OCI-LY3 (cell line): ENCODE measurements around the gene ID3.
A peak's percentile ranks its signal among the peaks of the same experiment; 100 is the strongest.

Experiments used
- H2AFZ ChIP-seq: fragments of 200-600, 300-600 bp; shearing (Covaris generic); 2 replicates; pipeline ENCODE4 v1.6.0; 2014; ENCODE audit warnings: antibody characterized with exemption, low read depth, low read length
- H3K27ac ChIP-seq: fragments of 200-600, 300-600 bp; sonication (generic); 2 replicates; pipeline ENCODE4 v1.5.1; 2014; ENCODE audit warnings: mild to moderate bottlenecking, low read length, moderate library complexity, mixed read lengths
- H3K27me3 ChIP-seq: fragments of 200-600, 300-600 bp; sonication (generic); 2 replicates; pipeline ENCODE4 v1.6.1; 2014; ENCODE audit warnings: low read depth, low read length, mixed read lengths
- H3K36me3 ChIP-seq: fragments of 200-600, 300-600 bp; sonication (generic); replicated peaks from 2 replicates; pipeline ENCODE3; 2014; ENCODE audit warnings: low read depth, low read length, mixed read lengths
- H3K4me1 ChIP-seq: fragments of 300-600, 200-600 bp; sonication (generic); 2 replicates; pipeline ENCODE4 v1.6.1; 2014; ENCODE audit warnings: low read length, mixed read lengths
- H3K4me2 ChIP-seq: fragments of 200-600, 300-600 bp; sonication (generic); 2 replicates; pipeline ENCODE4 v1.6.1; 2014; ENCODE audit warnings: low read length, mixed read lengths
- H3K4me3 ChIP-seq: fragments of 300-600, 200-600 bp; sonication (generic); 2 replicates; pipeline ENCODE4 v1.5.1; 2014; ENCODE audit warnings: antibody characterized with exemption, mild to moderate bottlenecking, low read length, moderate library complexity
- H3K79me2 ChIP-seq: fragments of 300-600, 200-600 bp; shearing (Covaris generic); 2 replicates; pipeline ENCODE4 v1.6.1; 2014; ENCODE audit warnings: mild to moderate bottlenecking, low read length, mixed read lengths
- H3K9ac ChIP-seq: fragments of 300-600, 200-600 bp; shearing (Covaris generic); 2 replicates; pipeline ENCODE4 v1.6.0; 2014; ENCODE audit warnings: mild to moderate bottlenecking, low read length, moderate library complexity
- H3K9me3 ChIP-seq: fragments of 200-600, 300-600 bp; shearing (Covaris generic); 2 replicates; pipeline ENCODE4 v1.6.1; 2014; ENCODE audit warnings: low read length, mixed read lengths; ENCODE audit not compliant: insufficient read depth
- H4K20me1 ChIP-seq: fragments of 200-600, 300-600 bp; sonication (generic); 2 replicates; pipeline ENCODE4 v1.6.1; 2016; ENCODE audit warnings: low read length, mixed read lengths; ENCODE audit not compliant: insufficient read depth
- CTCF ChIP-seq: fragments of 200-600, 300-600 bp; sonication (generic); IDR thresholded peaks from 2 replicates; pipeline ENCODE4 v1.5.1; 2014; ENCODE audit warnings: antibody characterized with exemption, low read length, low read depth
- EZH2phosphoT487 ChIP-seq: fragments of 200-600 bp; shearing (Covaris generic); IDR thresholded peaks from 2 replicates; pipeline ENCODE4 v1.6.1; 2018; ENCODE audit warnings: antibody characterized with exemption, mixed run types, low read depth

The ID3 gene

GRCh38 chr1:23529146-23530086, 29.9 kb downstream of the ID3 start:
- Histone ChIP-seq H2AFZ (no peak overlapping the region), H4K20me1 (peaks cover 18% of the 10 kb centered on the region), H3K79me2 (peaks cover 29% of the 10 kb centered on the region), H3K9ac (peak overlapping the region; percentile 95), H3K4me1 (peaks cover 78% of the 10 kb centered on the region), H3K4me3 (peak overlapping the region; percentile 91), H3K27me3 (no peaks in the 10 kb centered on the region), H3K9me3 (no peaks in the 10 kb centered on the region), H3K27ac (no peak overlapping the region), H3K4me2 (peak overlapping the region; percentile 96), H3K36me3 (no peaks in the 10 kb centered on the region)
- TF ChIP-seq EZH2phosphoT487 (no peak), CTCF (no peak)

GRCh38 chr1:23528250-23528978, 30.9 kb downstream of the ID3 start:
- Histone ChIP-seq H3K9me3 (no peaks in the 10 kb centered on the region), H3K27me3 (no peaks in the 10 kb centered on the region), H4K20me1 (peaks cover 18% of the 10 kb centered on the region), H3K9ac (no peak overlapping the region), H3K36me3 (no peaks in the 10 kb centered on the region), H3K27ac (peak overlapping the region; percentile 50), H3K79me2 (peaks cover 29% of the 10 kb centered on the region), H3K4me1 (peaks cover 72% of the 10 kb centered on the region), H3K4me2 (peak overlapping the region; percentile 96), H2AFZ (no peak overlapping the region), H3K4me3 (peak overlapping the region; percentile 91)
- TF ChIP-seq EZH2phosphoT487 (no peak), CTCF (no peak)

GRCh38 chr1:23527900-23528249, 31.4 kb downstream of the ID3 start:
- TF ChIP-seq EZH2phosphoT487 = no peak
- 0 out of 2 replicates have a peak, but pooled peaks have one; percentile 8 for TF ChIP-seq CTCF
- Histone ChIP-seq H3K79me2 (peaks cover 29% of the 10 kb centered on the region), H4K20me1 (peaks cover 18% of the 10 kb centered on the region), H3K4me1 (peaks cover 68% of the 10 kb centered on the region), H3K9ac (no peak overlapping the region), H3K36me3 (no peaks in the 10 kb centered on the region), H3K4me3 (no peak overlapping the region), H3K9me3 (no peaks in the 10 kb centered on the region), H3K27me3 (no peaks in the 10 kb centered on the region), H2AFZ (no peak overlapping the region), H3K27ac (no peak overlapping the region), H3K4me2 (peak overlapping the region; percentile 96)

GRCh38 chr1:23527366-23527765, 31.9 kb downstream of the ID3 start:
- no peak overlapping the region for H3K9ac ChIP-seq
- peaks cover 18% of the 10 kb centered on the region for H4K20me1 ChIP-seq
- H3K27me3 ChIP-seq = no peaks in the 10 kb centered on the region
- no peak overlapping the region for H2AFZ ChIP-seq
- H3K9me3 ChIP-seq = no peaks in the 10 kb centered on the region
- H3K4me1 ChIP-seq = peaks cover 71% of the 10 kb centered on the region
- H3K4me2 ChIP-seq = no peak overlapping the region
- H3K27ac ChIP-seq = no peak overlapping the region
- H3K79me2 ChIP-seq = peaks cover 29% of the 10 kb centered on the region
- TF ChIP-seq EZH2phosphoT487 (no peak), CTCF (no peak)
- H3K4me3 ChIP-seq = no peak overlapping the region
- no peaks in the 10 kb centered on the region for H3K36me3 ChIP-seq
